Suppressor macrophage treated with lipopolysaccharide for 4 hours (primary cell): ENCODE measurements around the gene BACH2.

Source experiments
- DNase-seq: peaks from one replicate; pipeline ENCODE4 v3.0.0-alpha.2; 2020

Gene BACH2

GRCh38 chr6:90021711-90022110 lies 274.9 kb downstream of the BACH2 start:
- peak; percentile 15 for DNase-seq

GRCh38 chr6:90020746-90021145 lies 275.9 kb downstream of the BACH2 start:
- no peak for DNase-seq

- peak; percentile 19 for DNase-seq
Observed at GRCh38 chr6:90019216-90019615, 277.4 kb downstream of the BACH2 start.

- DNase-seq: no peak
Observed at GRCh38 chr6:90015883-90016282, 280.8 kb downstream of the BACH2 start.

- DNase-seq: no peak
Observed at GRCh38 chr6:90008908-90009501, 287.6 kb downstream of the BACH2 start.

GRCh38 chr6:90008189-90008907 lies 288.3 kb downstream of the BACH2 start:
- no peak for DNase-seq

GRCh38 chr6:90005048-90005827 lies 291.4 kb downstream of the BACH2 start:
- no peak for DNase-seq

GRCh38 chr6:90004511-90004910 lies 292.1 kb downstream of the BACH2 start:
- DNase-seq: no peak

- DNase-seq: no peak
Observed at GRCh38 chr6:90003941-90004340, 292.7 kb downstream of the BACH2 start.

- no peak for DNase-seq
Observed at GRCh38 chr6:90003069-90003795, 293.4 kb downstream of the BACH2 start.

- DNase-seq: peak; percentile 45
Observed at GRCh38 chr6:90000864-90001731, 295.5 kb downstream of the BACH2 start.

- peak; percentile 14 for DNase-seq
Observed at GRCh38 chr6:89999945-90000825, 296.5 kb downstream of the BACH2 start.

- no peak for DNase-seq
Observed at GRCh38 chr6:89999154-89999553, 297.5 kb downstream of the BACH2 start.

- DNase-seq: peak; percentile 38
Observed at GRCh38 chr6:89997456-89998445, 298.9 kb downstream of the BACH2 start.

GRCh38 chr6:89993411-89993810 lies 303.2 kb downstream of the BACH2 start:
- no peak for DNase-seq

GRCh38 chr6:89992818-89993217 lies 303.8 kb downstream of the BACH2 start:
- no peak for DNase-seq

- no peak for DNase-seq
Observed at GRCh38 chr6:89989742-89990141, 306.9 kb downstream of the BACH2 start.

- no peak for DNase-seq
Observed at GRCh38 chr6:89987830-89988229, 308.8 kb downstream of the BACH2 start.

GRCh38 chr6:89987140-89987539 lies 309.5 kb downstream of the BACH2 start:
- DNase-seq: no peak

- DNase-seq: peak; percentile 48
Observed at GRCh38 chr6:89986650-89987074, 310.0 kb downstream of the BACH2 start.
